ENCODE data around the gene CTXN3. TPM values are rescaled to one million over a fixed set of nuclear protein-coding genes. Genes with fewer than 3 reads are reported as not detected.
"Not testable (repeated sequence)": the region's sequence is repeated elsewhere in the genome, so short reads cannot be mapped to it uniquely, and the experiment has no call there.

CTXN3 gene
- polyA plus RNA-seq, 1 donor from 2014 or later, result 0.83 TPM

GRCh38 chr5:127673117-127673800 lies 24.4 kb downstream of the CTXN3 start:
- TF ChIP-seq EP300 (conservative IDR thresholded peaks at IDR 0.05; ENCODE audit: poor library complexity, severe bottlenecking) (no peak), MXI1 (conservative IDR thresholded peaks at IDR 0.05; ENCODE audit: poor library complexity, severe bottlenecking) (no peak)

DNA sequence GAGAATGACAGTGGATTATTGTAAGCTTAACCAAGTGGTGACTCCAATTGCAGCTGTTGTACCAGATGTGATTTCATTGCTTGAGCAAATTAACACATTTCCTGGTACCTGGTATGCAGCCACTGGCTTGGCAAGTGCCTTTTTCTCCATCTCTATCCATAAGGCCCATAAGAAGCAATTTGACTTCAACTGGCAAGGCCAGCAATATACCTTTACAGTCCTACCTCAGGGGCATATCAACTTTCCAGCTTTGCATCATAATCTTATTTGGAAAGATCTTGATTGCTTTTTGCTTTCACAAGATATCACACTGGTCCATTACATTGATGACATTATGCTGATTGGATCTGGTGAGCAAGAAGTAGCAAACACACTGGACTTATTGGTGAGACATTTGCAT lies 28.1 kb downstream of the CTXN3 start:
- not testable (repeated sequence) for H3F3A ChIP-seq (ENCODE audit: insufficient read depth, low read length, poor library complexity, severe bottlenecking); H3K36me3 ChIP-seq (ENCODE audit: insufficient read depth, low read length); H3K27me3 ChIP-seq (ENCODE audit: insufficient read depth, low read depth, low read length); H3K9me2 ChIP-seq (ENCODE audit: insufficient read depth, low read length); H3K79me2 ChIP-seq (replicated peaks; ENCODE audit: insufficient read depth, low read length); H4K20me1 ChIP-seq (ENCODE audit: insufficient read depth); H3K4me2 ChIP-seq (ENCODE audit: low read length); H2AFZ ChIP-seq (ENCODE audit: low read depth, low read length); H3K9ac ChIP-seq (ENCODE audit: low read length); H3K9me3 ChIP-seq (ENCODE audit: low read length); H3K27ac ChIP-seq (ENCODE audit: low read length); H3K4me3 ChIP-seq (ENCODE audit: low read length)

More at GRCh38 chr5:127673117-127673800, 24.4 kb downstream of the CTXN3 start:
- Histone ChIP-seq H3K27me3 (ENCODE audit: insufficient read depth, low read depth, low read length) (no peaks in the 10 kb centered on the region), H3K36me3 (ENCODE audit: insufficient read depth, low read length) (no peaks in the 10 kb centered on the region), H3K4me2 (ENCODE audit: low read length) (no peak overlapping the region), H3K9me2 (ENCODE audit: insufficient read depth, low read length) (no peaks in the 10 kb centered on the region), H3K9ac (ENCODE audit: low read length) (no peak overlapping the region), H4K20me1 (ENCODE audit: insufficient read depth) (no peaks in the 10 kb centered on the region), H3K4me3 (ENCODE audit: low read length) (no peak overlapping the region), H3K9me3 (ENCODE audit: low read length) (no peaks in the 10 kb centered on the region), H2AFZ (ENCODE audit: low read depth, low read length) (no peak overlapping the region), H3K27ac (ENCODE audit: low read length) (no peak overlapping the region), H3F3A (ENCODE audit: insufficient read depth, low read length, poor library complexity, severe bottlenecking) (no peaks in the 10 kb centered on the region), H3K79me2 (replicated peaks; ENCODE audit: insufficient read depth, low read length) (no peaks in the 10 kb centered on the region)

DNA sequence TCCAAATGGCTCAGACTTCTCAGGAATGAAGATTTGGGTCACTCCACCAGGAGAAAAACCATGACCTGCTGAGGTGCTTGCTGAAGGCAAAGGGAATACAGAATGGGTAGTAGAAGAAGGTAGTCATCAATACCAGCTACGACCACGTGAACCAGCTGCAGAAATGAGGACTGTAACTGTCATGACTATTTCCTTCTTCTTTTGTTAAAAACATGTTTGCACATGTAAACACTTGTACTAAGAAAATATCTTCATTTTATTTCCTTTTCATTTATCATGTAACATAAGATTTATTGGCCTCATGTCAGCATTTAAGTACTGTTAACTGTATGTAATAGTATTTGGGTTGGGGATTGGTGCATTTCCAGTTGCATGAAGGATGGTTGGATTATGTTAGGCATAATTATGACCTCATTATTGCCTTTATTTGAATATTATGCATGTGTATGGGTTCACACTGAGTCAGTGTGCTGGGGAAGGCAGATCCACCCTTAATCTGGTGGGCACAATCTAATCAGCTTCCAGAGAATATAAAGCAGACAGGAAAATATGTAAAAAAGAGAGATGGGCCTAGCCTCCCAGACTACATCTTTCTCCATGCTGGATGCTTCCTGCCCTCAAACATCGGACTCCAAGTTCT lies 30.9 kb downstream of the CTXN3 start:
- not testable (repeated sequence) for H3K9me3 ChIP-seq (ENCODE audit: low read length); H2AFZ ChIP-seq (ENCODE audit: low read depth, low read length); H3K4me3 ChIP-seq (ENCODE audit: low read length); H3K9me2 ChIP-seq (ENCODE audit: insufficient read depth, low read length); H3K4me2 ChIP-seq (ENCODE audit: low read length); H3K36me3 ChIP-seq (ENCODE audit: insufficient read depth, low read length); H3F3A ChIP-seq (ENCODE audit: insufficient read depth, low read length, poor library complexity, severe bottlenecking); H3K27me3 ChIP-seq (ENCODE audit: insufficient read depth, low read depth, low read length); H3K27ac ChIP-seq (ENCODE audit: low read length); H4K20me1 ChIP-seq (ENCODE audit: insufficient read depth); H3K79me2 ChIP-seq (replicated peaks; ENCODE audit: insufficient read depth, low read length); H3K9ac ChIP-seq (ENCODE audit: low read length)

- no peak for TF ChIP-seq SMC3 (conservative IDR thresholded peaks at IDR 0.05; ENCODE audit: poor library complexity)
- no peak for TF ChIP-seq EP300 (conservative IDR thresholded peaks at IDR 0.05; ENCODE audit: poor library complexity, severe bottlenecking)
- TF ChIP-seq, protein P1, sequence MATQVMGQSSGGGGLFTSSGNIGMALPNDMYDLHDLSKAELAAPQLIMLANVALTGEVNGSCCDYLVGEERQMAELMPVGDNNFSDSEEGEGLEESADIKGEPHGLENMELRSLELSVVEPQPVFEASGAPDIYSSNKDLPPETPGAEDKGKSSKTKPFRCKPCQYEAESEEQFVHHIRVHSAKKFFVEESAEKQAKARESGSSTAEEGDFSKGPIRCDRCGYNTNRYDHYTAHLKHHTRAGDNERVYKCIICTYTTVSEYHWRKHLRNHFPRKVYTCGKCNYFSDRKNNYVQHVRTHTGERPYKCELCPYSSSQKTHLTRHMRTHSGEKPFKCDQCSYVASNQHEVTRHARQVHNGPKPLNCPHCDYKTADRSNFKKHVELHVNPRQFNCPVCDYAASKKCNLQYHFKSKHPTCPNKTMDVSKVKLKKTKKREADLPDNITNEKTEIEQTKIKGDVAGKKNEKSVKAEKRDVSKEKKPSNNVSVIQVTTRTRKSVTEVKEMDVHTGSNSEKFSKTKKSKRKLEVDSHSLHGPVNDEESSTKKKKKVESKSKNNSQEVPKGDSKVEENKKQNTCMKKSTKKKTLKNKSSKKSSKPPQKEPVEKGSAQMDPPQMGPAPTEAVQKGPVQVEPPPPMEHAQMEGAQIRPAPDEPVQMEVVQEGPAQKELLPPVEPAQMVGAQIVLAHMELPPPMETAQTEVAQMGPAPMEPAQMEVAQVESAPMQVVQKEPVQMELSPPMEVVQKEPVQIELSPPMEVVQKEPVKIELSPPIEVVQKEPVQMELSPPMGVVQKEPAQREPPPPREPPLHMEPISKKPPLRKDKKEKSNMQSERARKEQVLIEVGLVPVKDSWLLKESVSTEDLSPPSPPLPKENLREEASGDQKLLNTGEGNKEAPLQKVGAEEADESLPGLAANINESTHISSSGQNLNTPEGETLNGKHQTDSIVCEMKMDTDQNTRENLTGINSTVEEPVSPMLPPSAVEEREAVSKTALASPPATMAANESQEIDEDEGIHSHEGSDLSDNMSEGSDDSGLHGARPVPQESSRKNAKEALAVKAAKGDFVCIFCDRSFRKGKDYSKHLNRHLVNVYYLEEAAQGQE (IDR thresholded peaks at IDR 0.05; ENCODE audit: borderline replicate concordance), result no peak
- no peak for TF ChIP-seq RAD21 (conservative IDR thresholded peaks at IDR 0.05)
- TF ChIP-seq POLR2AphosphoS5 (IDR thresholded peaks at IDR 0.05), result no peak
- no peak for TF ChIP-seq MXI1 (conservative IDR thresholded peaks at IDR 0.05; ENCODE audit: poor library complexity, severe bottlenecking)
- no peak for TF ChIP-seq TAF1 (IDR thresholded peaks at IDR 0.05; ENCODE audit: low read depth)
- TF ChIP-seq EZH2 (IDR thresholded peaks at IDR 0.05; ENCODE audit: borderline replicate concordance, insufficient read depth, low read length, poor library complexity, severe bottlenecking), result no peak
- TF ChIP-seq, protein P2, sequence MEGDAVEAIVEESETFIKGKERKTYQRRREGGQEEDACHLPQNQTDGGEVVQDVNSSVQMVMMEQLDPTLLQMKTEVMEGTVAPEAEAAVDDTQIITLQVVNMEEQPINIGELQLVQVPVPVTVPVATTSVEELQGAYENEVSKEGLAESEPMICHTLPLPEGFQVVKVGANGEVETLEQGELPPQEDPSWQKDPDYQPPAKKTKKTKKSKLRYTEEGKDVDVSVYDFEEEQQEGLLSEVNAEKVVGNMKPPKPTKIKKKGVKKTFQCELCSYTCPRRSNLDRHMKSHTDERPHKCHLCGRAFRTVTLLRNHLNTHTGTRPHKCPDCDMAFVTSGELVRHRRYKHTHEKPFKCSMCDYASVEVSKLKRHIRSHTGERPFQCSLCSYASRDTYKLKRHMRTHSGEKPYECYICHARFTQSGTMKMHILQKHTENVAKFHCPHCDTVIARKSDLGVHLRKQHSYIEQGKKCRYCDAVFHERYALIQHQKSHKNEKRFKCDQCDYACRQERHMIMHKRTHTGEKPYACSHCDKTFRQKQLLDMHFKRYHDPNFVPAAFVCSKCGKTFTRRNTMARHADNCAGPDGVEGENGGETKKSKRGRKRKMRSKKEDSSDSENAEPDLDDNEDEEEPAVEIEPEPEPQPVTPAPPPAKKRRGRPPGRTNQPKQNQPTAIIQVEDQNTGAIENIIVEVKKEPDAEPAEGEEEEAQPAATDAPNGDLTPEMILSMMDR (IDR thresholded peaks at IDR 0.05; ENCODE audit: poor library complexity, severe bottlenecking), result no peak
- Histone ChIP-seq H3F3A (ENCODE audit: insufficient read depth, low read length, poor library complexity, severe bottlenecking) (no peaks in the 10 kb centered on the region), H3K4me2 (ENCODE audit: low read length) (no peak overlapping the region), H3K9ac (ENCODE audit: low read length) (no peak overlapping the region), H3K4me3 (ENCODE audit: low read length) (no peak overlapping the region), H3K9me2 (ENCODE audit: insufficient read depth, low read length) (no peaks in the 10 kb centered on the region), H3K27ac (ENCODE audit: low read length) (no peak overlapping the region), H4K20me1 (ENCODE audit: insufficient read depth) (no peaks in the 10 kb centered on the region), H2AFZ (ENCODE audit: low read depth, low read length) (no peak overlapping the region), H3K79me2 (replicated peaks; ENCODE audit: insufficient read depth, low read length) (no peaks in the 10 kb centered on the region), H3K27me3 (ENCODE audit: insufficient read depth, low read depth, low read length) (no peaks in the 10 kb centered on the region), H3K36me3 (ENCODE audit: insufficient read depth, low read length) (no peaks in the 10 kb centered on the region), H3K9me3 (ENCODE audit: low read length) (no peaks in the 10 kb centered on the region)
Observed at GRCh38 chr5:127680595-127680994, 31.7 kb downstream of the CTXN3 start.

All from neural cell (in vitro differentiated cells).